Measurements from ENCODE around the gene ROBO1.
"Not testable (repeated sequence)": the region's sequence is repeated elsewhere in the genome, so short reads cannot be mapped to it uniquely, and the experiment has no call there.

Gene ROBO1

GRCh38 chr3:79217096-79217495 lies 550.7 kb downstream of the ROBO1 start:
- no peak for DNase-seq

- no peak for DNase-seq
Measured at GRCh38 chr3:79215286-79215685, 552.5 kb downstream of the ROBO1 start.

GRCh38 chr3:79211586-79212359 lies 556.0 kb downstream of the ROBO1 start:
- no peak for DNase-seq

- DNase-seq = no peak
Measured at GRCh38 chr3:79204351-79204750, 563.4 kb downstream of the ROBO1 start.

- DNase-seq = no peak
Measured at GRCh38 chr3:79203144-79203519, 564.7 kb downstream of the ROBO1 start.

GRCh38 chr3:79202471-79203143 lies 565.2 kb downstream of the ROBO1 start:
- DNase-seq = no peak

GRCh38 chr3:79200456-79200855 lies 567.3 kb downstream of the ROBO1 start:
- DNase-seq = no peak

- no peak for DNase-seq
Measured at GRCh38 chr3:79199966-79200365, 567.8 kb downstream of the ROBO1 start.

- no peak for DNase-seq
Measured at GRCh38 chr3:79187426-79187825, 580.4 kb downstream of the ROBO1 start.

GRCh38 chr3:79184251-79184650 lies 583.5 kb downstream of the ROBO1 start:
- no peak for DNase-seq

GRCh38 chr3:79183496-79183895 lies 584.3 kb downstream of the ROBO1 start:
- DNase-seq = no peak

- no peak for DNase-seq
Measured at GRCh38 chr3:79178471-79179180, 589.2 kb downstream of the ROBO1 start.

GRCh38 chr3:79175870-79176269 lies 591.9 kb downstream of the ROBO1 start:
- DNase-seq = no peak

GRCh38 chr3:79173259-79173658 lies 594.5 kb downstream of the ROBO1 start:
- not testable (repeated sequence) for DNase-seq

GRCh38 chr3:79172241-79172640 lies 595.6 kb downstream of the ROBO1 start:
- no peak for DNase-seq

- no peak for DNase-seq
Measured at GRCh38 chr3:79170021-79170420, 597.8 kb downstream of the ROBO1 start.

- no peak for DNase-seq
Measured at GRCh38 chr3:79167651-79168416, 600.0 kb downstream of the ROBO1 start.

- no peak for DNase-seq
Measured at GRCh38 chr3:79162653-79163052, 605.1 kb downstream of the ROBO1 start.

GRCh38 chr3:79161941-79162340 lies 605.9 kb downstream of the ROBO1 start:
- DNase-seq = no peak

- no peak for DNase-seq
Measured at GRCh38 chr3:79160421-79160820, 607.4 kb downstream of the ROBO1 start.

- DNase-seq = no peak
Measured at GRCh38 chr3:79159736-79160135, 608.1 kb downstream of the ROBO1 start.

GRCh38 chr3:79157191-79157590 lies 610.6 kb downstream of the ROBO1 start:
- DNase-seq = no peak

- DNase-seq = no peak
Measured at GRCh38 chr3:79154865-79155264, 612.9 kb downstream of the ROBO1 start.

Data from hematopoietic multipotent progenitor cell treated with erythropoietin and hydrocortisone succinate and interleukin-3 and kit ligand, for 6 days (in vitro differentiated cells).